NCI-H1092 (cell line): ENCODE data around the gene CRYBA2.

Experiments
- DNase-seq: peaks from one replicate; lab custom pipeline; 2025; lab: John Stamatoyannopoulos, UW

CRYBA2 gene

DNA sequence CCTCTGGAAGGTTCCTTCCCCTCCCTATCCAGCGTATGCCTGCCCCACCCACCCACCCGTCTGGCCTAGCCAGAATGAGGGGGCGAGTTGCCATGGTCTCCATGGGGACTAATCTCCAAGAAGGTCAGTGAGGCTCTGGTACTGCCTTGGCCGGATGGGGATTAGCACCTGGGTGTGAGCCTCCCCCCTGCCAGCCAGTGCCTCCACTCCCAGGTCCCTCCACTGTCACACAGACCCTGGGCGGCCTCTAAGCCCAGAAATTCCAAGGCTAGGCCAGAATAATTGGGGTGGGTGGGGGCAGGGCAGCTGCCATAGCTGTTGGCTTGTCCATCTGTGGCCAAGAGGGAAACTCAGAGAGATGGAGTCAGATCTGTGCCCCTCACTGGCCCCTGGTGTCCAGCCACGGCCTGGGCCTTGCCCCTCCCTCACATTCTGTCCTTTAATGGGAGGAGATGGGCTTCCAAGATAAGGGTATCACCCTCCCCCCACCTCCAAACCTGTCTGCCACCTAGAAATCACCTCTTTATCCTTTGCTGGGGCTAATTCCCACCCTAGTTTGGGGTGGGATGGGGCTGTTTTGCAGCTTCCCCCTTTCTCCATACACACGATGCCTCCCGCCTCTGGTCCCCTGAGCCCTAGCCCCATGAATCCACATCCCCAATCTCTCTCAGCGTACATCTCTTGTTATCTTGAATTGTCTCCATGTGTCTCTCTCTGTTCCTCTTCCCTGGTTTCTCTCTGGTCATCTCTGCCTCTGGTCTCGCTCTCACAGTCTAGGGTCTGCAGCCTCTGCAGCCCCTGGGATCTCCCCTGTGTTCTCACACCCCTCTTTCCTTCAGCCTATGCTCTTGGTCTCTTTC lies 6.0 kb upstream of the CRYBA2 start:
- no peak for DNase-seq

DNA sequence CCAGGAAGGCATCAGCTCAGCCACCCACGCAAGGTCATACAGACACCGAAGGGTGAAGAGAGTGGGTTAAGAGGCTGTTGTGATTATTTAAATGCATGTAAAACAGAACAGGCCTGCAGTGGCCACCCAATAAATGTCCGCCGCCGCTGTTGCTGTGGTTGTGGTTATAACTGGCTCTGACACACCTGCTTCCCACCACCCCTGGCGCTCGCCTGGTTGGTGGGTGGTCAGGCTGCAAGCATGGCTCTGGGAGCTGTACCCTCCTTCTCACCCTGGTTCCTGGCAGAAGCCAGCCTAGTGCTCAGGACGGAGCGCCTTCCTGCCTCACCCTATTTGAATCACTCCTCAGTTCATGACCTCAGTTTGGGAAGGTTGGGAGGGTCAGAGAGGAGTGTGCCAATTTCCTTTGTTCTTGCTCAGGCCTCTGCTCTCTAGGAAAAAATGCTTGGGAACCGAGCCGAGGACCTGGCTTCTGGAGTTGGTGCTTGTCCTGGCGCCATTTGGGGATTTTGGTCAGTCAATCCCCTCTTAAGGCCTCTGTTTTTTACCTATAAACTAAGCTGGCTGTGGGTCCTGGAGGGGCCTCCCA lies 5.3 kb upstream of the CRYBA2 start:
- DNase-seq = peak; percentile 34

- DNase-seq = peak; percentile 45
Measured at GRCh38 chr2:218997731-218998130, 4.5 kb upstream of the CRYBA2 start.

DNA sequence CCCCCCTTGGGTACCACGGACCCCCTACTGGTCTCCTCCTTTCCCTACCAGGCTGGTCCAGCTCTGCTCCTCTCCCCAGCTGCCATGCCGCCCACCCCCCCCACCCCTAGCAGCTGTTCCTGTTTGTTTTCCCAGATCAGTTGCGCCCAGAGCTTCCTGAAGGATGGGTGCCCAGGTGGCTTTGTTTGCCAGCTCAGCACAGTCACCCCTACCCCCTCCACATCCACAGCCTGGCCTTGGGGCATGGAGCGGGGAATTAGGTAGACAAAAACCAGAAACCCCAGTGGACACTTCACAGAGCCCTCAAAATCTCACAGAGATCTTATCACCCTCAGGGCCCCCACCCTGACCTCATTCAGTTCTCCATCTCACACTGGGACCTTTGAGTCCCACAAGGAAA lies 3.7 kb upstream of the CRYBA2 start:
- DNase-seq = peak; percentile 82

GRCh38 chr2:218995972-218996711 lies 2.9 kb upstream of the CRYBA2 start:
- peak; percentile 84 for DNase-seq

GRCh38 chr2:218995561-218995960 lies 2.3 kb upstream of the CRYBA2 start:
- no peak for DNase-seq

- DNase-seq = peak; percentile 35
Measured at GRCh38 chr2:218992703-218993344, 398 bp downstream of the CRYBA2 start.

GRCh38 chr2:218992196-218992595 lies 1.0 kb downstream of the CRYBA2 start:
- DNase-seq = no peak

GRCh38 chr2:218991674-218992168 lies 1.5 kb downstream of the CRYBA2 start:
- DNase-seq = no peak

GRCh38 chr2:218990612-218991011 lies 2.6 kb downstream of the CRYBA2 start:
- no peak for DNase-seq

- no peak for DNase-seq
Measured at GRCh38 chr2:218990052-218990451, 3.2 kb downstream of the CRYBA2 start.

DNA sequence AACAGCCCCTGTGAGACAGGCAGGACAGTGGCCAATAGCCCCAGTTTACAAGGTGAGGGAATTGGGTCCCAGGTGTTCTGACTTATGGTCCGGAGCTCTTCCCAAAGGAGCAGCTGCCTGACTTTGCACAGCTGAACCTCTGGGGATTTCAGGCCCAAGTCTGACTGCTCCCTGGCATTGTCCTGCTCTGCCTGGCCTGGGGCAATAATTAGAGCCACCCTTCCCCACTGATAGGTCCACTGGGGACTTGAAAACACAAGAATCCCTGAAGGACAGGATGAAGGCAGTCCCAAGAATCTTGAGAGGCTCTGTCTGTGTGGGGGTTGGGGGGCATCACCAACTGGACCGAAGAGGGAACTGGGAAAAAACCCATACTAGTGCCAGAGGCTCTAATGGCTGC lies 4.6 kb downstream of the CRYBA2 start:
- DNase-seq = no peak

DNA sequence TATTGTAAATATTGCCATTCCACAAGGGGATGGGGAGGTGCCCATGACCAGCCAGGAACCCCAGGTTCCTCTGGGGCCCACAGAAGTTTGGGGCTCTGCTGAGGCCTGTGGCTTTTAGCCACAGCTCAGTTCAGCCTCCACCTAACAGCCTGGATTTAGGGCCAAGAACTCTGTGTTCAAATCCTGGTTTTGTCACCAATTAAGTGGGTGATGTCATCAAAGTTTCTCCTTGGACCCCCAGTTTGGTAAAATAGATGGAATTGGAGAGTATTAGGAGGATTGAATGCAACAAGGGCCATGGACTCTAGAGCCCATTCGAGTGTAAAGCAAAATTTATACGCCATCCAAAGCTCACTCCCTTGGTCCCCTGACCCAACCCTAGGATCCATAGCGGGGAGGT lies 5.1 kb downstream of the CRYBA2 start:
- no peak for DNase-seq

- DNase-seq = no peak
Measured at GRCh38 chr2:218986148-218986761, 7.0 kb downstream of the CRYBA2 start.

DNA sequence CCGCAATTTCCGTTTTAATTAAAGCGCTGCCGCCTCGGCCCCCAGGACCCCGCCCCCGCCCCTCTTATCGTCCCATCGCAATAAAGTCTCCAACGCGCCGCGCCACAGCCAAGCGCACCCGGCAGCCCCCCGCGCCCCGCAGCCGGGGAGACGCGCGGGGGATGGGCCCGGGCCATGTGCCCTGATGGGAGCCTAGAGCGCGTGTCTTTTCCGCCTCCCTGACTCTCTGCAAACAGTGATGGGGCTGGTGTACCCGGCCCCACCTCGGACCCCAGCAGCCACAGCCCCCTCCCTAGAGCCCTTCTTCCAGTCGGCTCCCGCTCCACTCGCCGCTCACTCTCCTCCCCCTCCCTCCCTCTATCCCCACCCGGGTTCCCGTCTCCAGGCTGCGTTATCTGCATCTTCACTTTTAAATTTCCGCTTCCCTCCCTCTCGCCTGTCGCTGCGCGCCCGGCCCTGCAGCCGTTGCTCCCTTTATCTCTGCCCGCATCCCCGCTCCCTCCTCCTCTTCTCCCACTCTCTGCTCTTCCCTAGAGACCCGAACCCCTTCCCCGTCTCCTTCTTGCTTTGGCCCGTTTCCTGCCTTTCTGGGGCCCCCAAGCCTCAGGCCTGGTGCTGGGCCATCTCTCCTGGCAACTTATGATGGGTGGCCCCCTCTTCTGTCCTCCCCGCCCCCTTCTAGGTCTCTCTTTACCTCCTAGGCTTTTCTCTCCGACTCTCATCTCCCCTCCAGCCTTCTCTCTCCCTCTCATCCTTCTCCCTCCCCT lies 7.7 kb downstream of the CRYBA2 start:
- no peak for DNase-seq

DNA sequence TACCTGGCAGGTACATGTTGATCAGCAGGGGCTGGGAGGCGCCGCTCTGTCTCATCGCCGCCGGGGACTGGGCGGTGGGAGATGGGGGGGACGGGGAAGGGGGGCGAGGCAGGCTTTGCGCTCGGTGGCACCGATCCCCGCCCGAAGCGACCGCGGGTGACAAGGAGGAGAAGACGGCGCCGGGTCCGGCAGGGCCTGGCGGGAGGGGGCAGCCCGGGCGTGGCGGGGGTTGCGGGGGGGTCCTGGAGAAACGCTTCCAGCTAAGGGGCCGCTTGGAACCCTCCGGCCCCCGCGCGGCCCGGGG lies 8.2 kb downstream of the CRYBA2 start, which contains the start of gene FEV:
Gene FEV, minus strand, starts transcription at position 164 of the 304 bp plus-strand sequence. Its CDS starts 109 bp downstream, at position 55.
- DNase-seq = no peak

GRCh38 chr2:218984239-218985020 lies 8.8 kb downstream of the CRYBA2 start:
- no peak for DNase-seq

DNA sequence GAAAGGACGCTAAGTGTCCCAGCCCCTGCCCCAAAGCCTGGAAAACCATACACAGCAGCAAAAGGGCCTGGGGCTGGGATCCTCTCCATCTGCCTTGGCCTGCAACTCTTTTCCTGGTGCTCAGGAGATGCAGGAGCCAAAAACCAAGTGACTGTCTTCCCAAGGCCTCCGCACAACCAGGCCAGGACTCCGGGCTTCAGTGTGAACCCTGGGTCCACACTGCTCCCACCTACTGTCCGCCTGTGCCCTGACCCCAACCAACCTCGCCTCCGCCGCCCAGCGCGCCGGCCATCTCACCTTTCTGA lies 9.3 kb downstream of the CRYBA2 start:
- DNase-seq = no peak

- DNase-seq = no peak
Measured at GRCh38 chr2:218983263-218983933, 9.8 kb downstream of the CRYBA2 start.
